CD14-positive monocyte (primary cell): Measurements from ENCODE around the gene WDR35. TPM values are rescaled to one million over a fixed set of nuclear protein-coding genes. Genes with fewer than 3 reads are reported as not detected.

ENCODE experiments used
- DNase-seq, 3 donors: peaks; one replicate each; pipeline ENCODE4 v3.0.0-alpha.2; 2011 to 2022
- H2AFZ ChIP-seq: 2 replicates; pipeline ENCODE4 v1.6.0; 2012; ENCODE audit warnings: mild to moderate bottlenecking, low read depth, low read length, inconsistent platforms; ENCODE audit not compliant: insufficient read depth, poor library complexity, severe bottlenecking
- H3K27ac ChIP-seq, 2 donors: 1 replicate in 1 of 2; 2 replicates in 1 of 2; pipeline ENCODE4 v1.5.1; 2012 to 2013; ENCODE audit warnings: low read length in 2 of 2, control low read depth in 1 of 2, inconsistent platforms in 1 of 2, low read depth in 1 of 2, mild to moderate bottlenecking in 1 of 2
- H3K27me3 ChIP-seq, 2 donors: one replicate each; pipeline versions ENCODE4 v1.6.0 to v1.6.1; 2011 to 2013; ENCODE audit warnings: low read length in 2 of 2; ENCODE audit not compliant: control insufficient read depth in 2 of 2, insufficient read depth in 2 of 2
- H3K36me3 ChIP-seq, 2 donors: replicated peaks in 1 of 2; 1 replicate in 1 of 2; 2 replicates in 1 of 2; pipeline versions ENCODE4 v1.5.1 to v1.6.1; 2012 to 2013; ENCODE audit warnings: low read length in 2 of 2, control low read depth in 1 of 2, inconsistent platforms in 1 of 2, mild to moderate bottlenecking in 1 of 2; ENCODE audit not compliant: insufficient read depth in 2 of 2, control insufficient read depth in 1 of 2
- H3K4me1 ChIP-seq, 2 donors: 1 replicate in 1 of 2; 2 replicates in 1 of 2; pipeline versions ENCODE4 v1.5.1 to v1.6.1; 2012 to 2013; ENCODE audit warnings: low read length in 2 of 2, control low read depth in 1 of 2, inconsistent platforms in 1 of 2, mild to moderate bottlenecking in 1 of 2, moderate library complexity in 1 of 2; ENCODE audit not compliant: insufficient read depth in 2 of 2, control insufficient read depth in 1 of 2
- H3K4me2 ChIP-seq: replicated peaks from 2 replicates; pipeline ENCODE3; 2012; ENCODE audit warnings: low read length, moderate library complexity, mild to moderate bottlenecking; ENCODE audit not compliant: poor library complexity, severe bottlenecking; ENCODE audit errors: extremely low read depth
- H3K4me3 ChIP-seq, 3 experiments: fragments of 200-600 bp in 1 of 3; sonication (generic) in 1 of 3; replicated peaks in 1 of 3; 1 replicate in 2 of 3; 2 replicates in 1 of 3; pipeline ENCODE4 v1.5.1; 2011 to 2013; ENCODE audit warnings: low read length in 3 of 3, mild to moderate bottlenecking in 3 of 3, control low read depth in 2 of 3, low read depth in 2 of 3, inconsistent platforms in 1 of 3, moderate library complexity in 1 of 3
- H3K79me2 ChIP-seq: 2 replicates; pipeline ENCODE4 v1.6.0; 2012; ENCODE audit warnings: mild to moderate bottlenecking, control low read depth, inconsistent platforms, low read length, moderate library complexity; ENCODE audit not compliant: insufficient read depth
- H3K9ac ChIP-seq: 2 replicates; pipeline ENCODE4 v1.6.0; 2017; ENCODE audit warnings: low read length, mild to moderate bottlenecking; ENCODE audit not compliant: insufficient read depth, poor library complexity, severe bottlenecking
- H3K9me3 ChIP-seq, 2 donors: replicated peaks in 1 of 2; 1 replicate in 1 of 2; 2 replicates in 1 of 2; pipeline versions ENCODE4 v1.5.1 to v1.6.1; 2012 to 2013; ENCODE audit warnings: low read length in 2 of 2, control low read depth in 1 of 2; ENCODE audit not compliant: control insufficient read depth in 1 of 2, insufficient read depth in 1 of 2
- H4K20me1 ChIP-seq: 2 replicates; pipeline ENCODE4 v1.6.0; 2012; ENCODE audit warnings: mild to moderate bottlenecking, low read length, control low read depth, moderate library complexity; ENCODE audit not compliant: insufficient read depth
- H3K27ac Mint-ChIP-seq, 7 donors: one replicate each; pipeline ENCODE4 v1.8.0; 2020; ENCODE audit warnings: mild to moderate bottlenecking in 7 of 7, mixed read lengths in 7 of 7, moderate library complexity in 6 of 7, inconsistent platforms in 2 of 7
- H3K27me3 Mint-ChIP-seq, 3 donors: one replicate each; pipeline ENCODE4 v1.8.0; 2021 to 2022; ENCODE audit warnings: low read depth in 3 of 3, mild to moderate bottlenecking in 3 of 3, mixed read lengths in 3 of 3, moderate library complexity in 3 of 3, inconsistent platforms in 1 of 3
- H3K36me3 Mint-ChIP-seq, 2 donors: one replicate each; pipeline ENCODE4 v1.8.0; 2020; ENCODE audit warnings: mixed read lengths in 2 of 2, inconsistent platforms in 1 of 2, mild to moderate bottlenecking in 1 of 2
- H3K4me1 Mint-ChIP-seq: one replicate; pipeline ENCODE4 v1.8.0; 2020; ENCODE audit warnings: mild to moderate bottlenecking, mixed read lengths
- H3K4me3 Mint-ChIP-seq, 2 donors: one replicate each; pipeline ENCODE4 v1.8.0; 2020; ENCODE audit warnings: mild to moderate bottlenecking in 2 of 2, mixed read lengths in 2 of 2, moderate library complexity in 1 of 2
- H3K9me3 Mint-ChIP-seq, 7 donors: one replicate each; pipeline ENCODE4 v1.8.0; 2020 to 2022; ENCODE audit warnings: mixed read lengths in 7 of 7, mild to moderate bottlenecking in 6 of 7, moderate library complexity in 6 of 7, inconsistent platforms in 2 of 7
- WGBS: methylation state at CpG from one replicate; pipeline ENCODE4 v1.1.5; 2013; ENCODE audit warnings: missing lambda C conversion rate; ENCODE audit not compliant: insufficient coverage; 5-methylcytosine and 5-hydroxymethylcytosine counted together
- intact Hi-C, 2 donors: fragments of 100-400 bp; cut with micrococcal nuclease; formaldehyde crosslinking; loops; one replicate each; pipeline versions ENCODE4 v1.15.0 to v1.15.1; 2023
- polyA plus RNA-seq, 3 donors: library from polyadenylated mRNA; depleted of rRNA in 1 of 3; unstranded in 2 of 3; stranded (reverse) in 1 of 3; fragments of 300-500 nt in 2 of 3; fragments of >200 nt in 1 of 3; fragmentation: Illumina TruSeq in 2 of 3; gene quantifications; 1 replicate in 2 of 3; 2 replicates in 1 of 3; pipeline ENCODE4 v1.2.3, GENCODE V29; 2012 to 2021
- TF ChIP-seq, protein P1 (sequence below): fragments of 200-600 bp; IDR thresholded peaks from one replicate; pipeline ENCODE4 v1.8.0; 2022; ENCODE audit warnings: antibody characterized with exemption, mild to moderate bottlenecking

Gene WDR35
- polyA plus RNA-seq, 3 donors, result 0.28 to 1.0 (median 0.67) TPM

DNA sequence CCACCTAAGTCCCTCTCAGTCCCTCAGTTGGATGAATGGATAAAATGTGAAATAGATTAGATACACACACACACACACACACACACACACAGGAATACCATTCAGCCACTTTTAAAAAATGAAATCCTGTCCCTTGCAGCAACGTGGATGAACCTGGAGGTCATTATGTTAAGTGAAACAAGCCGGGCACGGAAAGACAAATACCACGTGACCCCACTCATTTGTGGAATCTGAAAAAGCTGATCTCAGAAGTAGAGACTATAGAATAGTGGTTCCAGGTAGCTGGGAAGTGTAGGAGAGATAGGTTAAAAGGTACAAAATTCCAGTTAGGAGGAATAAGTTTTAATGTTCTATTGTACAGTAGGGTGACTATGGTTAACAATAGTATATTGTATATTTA, 119.1 kb downstream of the WDR35 start:
- TF ChIP-seq, protein P1, sequence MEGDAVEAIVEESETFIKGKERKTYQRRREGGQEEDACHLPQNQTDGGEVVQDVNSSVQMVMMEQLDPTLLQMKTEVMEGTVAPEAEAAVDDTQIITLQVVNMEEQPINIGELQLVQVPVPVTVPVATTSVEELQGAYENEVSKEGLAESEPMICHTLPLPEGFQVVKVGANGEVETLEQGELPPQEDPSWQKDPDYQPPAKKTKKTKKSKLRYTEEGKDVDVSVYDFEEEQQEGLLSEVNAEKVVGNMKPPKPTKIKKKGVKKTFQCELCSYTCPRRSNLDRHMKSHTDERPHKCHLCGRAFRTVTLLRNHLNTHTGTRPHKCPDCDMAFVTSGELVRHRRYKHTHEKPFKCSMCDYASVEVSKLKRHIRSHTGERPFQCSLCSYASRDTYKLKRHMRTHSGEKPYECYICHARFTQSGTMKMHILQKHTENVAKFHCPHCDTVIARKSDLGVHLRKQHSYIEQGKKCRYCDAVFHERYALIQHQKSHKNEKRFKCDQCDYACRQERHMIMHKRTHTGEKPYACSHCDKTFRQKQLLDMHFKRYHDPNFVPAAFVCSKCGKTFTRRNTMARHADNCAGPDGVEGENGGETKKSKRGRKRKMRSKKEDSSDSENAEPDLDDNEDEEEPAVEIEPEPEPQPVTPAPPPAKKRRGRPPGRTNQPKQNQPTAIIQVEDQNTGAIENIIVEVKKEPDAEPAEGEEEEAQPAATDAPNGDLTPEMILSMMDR, result no peak
- Mint-ChIP-seq H3K27ac (no peak overlapping the region), H3K27me3 (peaks cover 7 to 23% (median 8%) of the 10 kb centered on the region in 3 donors), H3K4me1 (peaks cover 19% of the 10 kb centered on the region), H3K36me3 (peaks cover 0 to 10% of the 10 kb centered on the region in 2 donors), H3K4me3 (no peak overlapping the region), H3K9me3 (peaks cover 0 to 8% (median 0%) of the 10 kb centered on the region in 7 donors)
- H3K4me3 ChIP-seq, result no peak overlapping the region
- H3K36me3 ChIP-seq, result peaks cover 0 to 3% of the 10 kb centered on the region in 2 donors
- no peak overlapping the region for H2AFZ ChIP-seq
- peaks cover 13 to 15% of the 10 kb centered on the region in 2 donors for H3K4me1 ChIP-seq
- H3K4me2 ChIP-seq, result no peak overlapping the region
- WGBS, result 88% methylated on average over 4 of the region's 4 CpGs
- peaks cover 0 to 2% of the 10 kb centered on the region in 2 donors for H3K27me3 ChIP-seq
- intact Hi-C loops, result no loop called here
- H4K20me1 ChIP-seq, result no peaks in the 10 kb centered on the region
- no peaks in the 10 kb centered on the region for H3K79me2 ChIP-seq
- no peak overlapping the region for H3K27ac ChIP-seq
- DNase-seq, result no peak
- H3K9me3 ChIP-seq, result no peaks in the 10 kb centered on the region
- H3K9ac ChIP-seq, result no peak overlapping the region

DNA sequence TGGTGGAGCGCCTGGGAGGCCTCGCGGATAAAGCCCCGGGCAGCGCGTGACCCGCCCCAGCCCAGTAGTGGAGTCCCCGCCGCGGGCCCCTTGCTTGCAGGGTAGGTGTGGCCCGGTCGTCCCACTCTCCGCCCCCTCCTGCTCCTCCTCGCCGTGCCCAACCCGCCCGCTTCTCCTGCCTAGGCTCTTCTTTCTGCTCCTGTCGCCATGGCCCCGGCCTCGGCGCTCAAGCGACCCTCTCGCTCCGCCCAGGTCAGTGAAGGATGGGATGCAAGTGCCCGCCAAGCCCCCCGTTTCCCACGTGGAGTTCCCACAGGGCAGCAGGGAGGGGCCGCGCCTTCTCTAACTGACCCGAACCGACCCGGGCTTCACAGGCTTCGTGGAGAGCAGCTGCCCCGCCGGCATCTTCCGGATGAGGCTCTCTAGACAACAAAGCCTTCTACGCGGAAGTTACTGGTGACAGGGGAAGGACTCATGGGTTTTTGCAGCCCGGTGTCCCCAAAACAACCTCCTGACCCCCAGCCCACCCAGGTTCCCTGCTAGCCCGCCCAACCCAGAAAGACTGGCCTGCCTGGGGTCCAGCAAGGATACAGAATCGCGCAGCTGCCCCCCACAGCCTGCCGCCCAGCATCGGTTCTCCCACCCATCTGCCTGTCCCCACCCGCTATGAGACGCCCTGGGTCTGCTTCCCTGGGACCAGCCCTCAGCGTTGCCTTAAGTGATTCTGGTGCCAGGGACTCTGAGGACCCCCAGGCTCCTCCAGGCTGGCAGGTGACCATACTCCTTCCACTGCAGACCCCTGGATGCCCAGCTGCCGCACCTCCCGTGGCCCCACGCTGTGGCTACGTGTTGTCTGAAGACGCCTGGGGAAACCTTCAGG, 121.0 kb downstream of the WDR35 start:
- Histone ChIP-seq H4K20me1 (no peaks in the 10 kb centered on the region), H3K4me1 (peaks cover 13 to 15% of the 10 kb centered on the region in 2 donors), H3K4me2 (peak overlapping the region; percentile 80), H3K27me3 (peaks cover 0 to 2% of the 10 kb centered on the region in 2 donors), H3K79me2 (no peaks in the 10 kb centered on the region), H3K4me3 (peak overlapping the region; percentile 43 to 85 (median 74)), H3K9ac (peak overlapping the region; percentile 75), H3K9me3 (no peaks in the 10 kb centered on the region), H3K36me3 (peaks cover 0 to 3% of the 10 kb centered on the region in 2 donors), H2AFZ (peak overlapping the region; percentile 99), H3K27ac (peak overlapping the region; percentile 47 to 77)
- peak; percentile 42 to 56 (median 45) for DNase-seq
- Mint-ChIP-seq H3K9me3 (peaks cover 0 to 8% (median 0%) of the 10 kb centered on the region in 7 donors), H3K36me3 (peaks cover 0 to 10% of the 10 kb centered on the region in 2 donors), H3K4me3 (peak overlapping the region; percentile 93 to 98), H3K27ac (peak overlapping the region in 6 of 7 donors; percentile 76 to 91 (median 88)), H3K4me1 (peaks cover 19% of the 10 kb centered on the region), H3K27me3 (peaks cover 12 to 28% (median 13%) of the 10 kb centered on the region in 3 donors)
- WGBS, result 22% methylated on average over 50 of the region's 52 CpGs
- TF ChIP-seq, protein P1, result no peak
- intact Hi-C loops, result loop anchor here in 1 of 2 donors (5.0 kb wide), 1 partner anchor 1117 kb away; no protein-coding TSS in a partner anchor
